ENCODE measurements around the gene TSC22D1. TPM values are rescaled to one million over a fixed set of nuclear protein-coding genes. Genes with fewer than 3 reads are reported as not detected.

Gene TSC22D1
- total RNA-seq, 1 donor from 2014 or later, result 181 TPM

GRCh38 chr13:44498969-44499368, 77.2 kb downstream of the TSC22D1 start:
- Histone ChIP-seq H3K4me1 (no peaks in the 10 kb centered on the region), H3K27ac (no peak overlapping the region), H3K4me2 (no peak overlapping the region), H3K79me2 (ENCODE audit: low read depth) (peaks cover 54% of the 10 kb centered on the region), H3K36me3 (peaks cover 3% of the 10 kb centered on the region), H3K9me3 (ENCODE audit: low read depth) (no peaks in the 10 kb centered on the region), H3K9ac (no peak overlapping the region), H2AFZ (replicated peaks) (no peak overlapping the region), H3K27me3 (no peaks in the 10 kb centered on the region), H3K4me3 (no peak overlapping the region), H4K20me1 (ENCODE audit: low read depth) (peaks cover 1% of the 10 kb centered on the region), H3F3A (ENCODE audit: low read depth) (peaks cover 10% of the 10 kb centered on the region)
- no peaks in the 10 kb centered on the region for H3K4me1 Mint-ChIP-seq
- H3K4me3 Mint-ChIP-seq, result no peak overlapping the region
- DNase-seq (ENCODE audit: low spot score), result no peak
- H3K27me3 Mint-ChIP-seq (ENCODE audit: insufficient read depth, low read depth), result no peaks in the 10 kb centered on the region
- no peak for TF ChIP-seq EZH2 (IDR thresholded peaks at IDR 0.05)
- no peak for TF ChIP-seq EZH2phosphoT487 (IDR thresholded peaks at IDR 0.05)
- no peak for TF ChIP-seq CTCF (IDR thresholded peaks at IDR 0.05)
- H3K9me3 Mint-ChIP-seq, result peaks cover 2% of the 10 kb centered on the region
- peaks cover 20% of the 10 kb centered on the region for H3K36me3 Mint-ChIP-seq
- no peak overlapping the region for H3K27ac Mint-ChIP-seq

- H3F3A ChIP-seq (ENCODE audit: low read depth), result peaks cover 14% of the 10 kb centered on the region
- H2AFZ ChIP-seq (replicated peaks), result no peak overlapping the region
- peaks cover 6% of the 10 kb centered on the region for H4K20me1 ChIP-seq (ENCODE audit: low read depth)
- peaks cover 3% of the 10 kb centered on the region for H3K36me3 ChIP-seq
- H3K4me3 ChIP-seq, result no peak overlapping the region
- no peaks in the 10 kb centered on the region for H3K4me1 Mint-ChIP-seq
- peaks cover 4% of the 10 kb centered on the region for H3K4me1 ChIP-seq
- no peak overlapping the region for H3K27ac ChIP-seq
- H3K79me2 ChIP-seq (ENCODE audit: low read depth), result peaks cover 57% of the 10 kb centered on the region
- no peaks in the 10 kb centered on the region for H3K9me3 ChIP-seq (ENCODE audit: low read depth)
- no peak overlapping the region for H3K27ac Mint-ChIP-seq
- peaks cover 20% of the 10 kb centered on the region for H3K36me3 Mint-ChIP-seq
- no peak overlapping the region for H3K9ac ChIP-seq
- no peak overlapping the region for H3K4me3 Mint-ChIP-seq
- H3K9me3 Mint-ChIP-seq, result peaks cover 2% of the 10 kb centered on the region
- H3K4me2 ChIP-seq, result no peak overlapping the region
- no peaks in the 10 kb centered on the region for H3K27me3 Mint-ChIP-seq (ENCODE audit: insufficient read depth, low read depth)
- TF ChIP-seq EZH2phosphoT487 (IDR thresholded peaks at IDR 0.05) (no peak), EZH2 (IDR thresholded peaks at IDR 0.05) (no peak), CTCF (IDR thresholded peaks at IDR 0.05) (no peak)
- DNase-seq (ENCODE audit: low spot score), result no peak
- no peaks in the 10 kb centered on the region for H3K27me3 ChIP-seq
These were observed 77.6 kb downstream of the TSC22D1 start for GRCh38 chr13:44498502-44498901.

- Histone ChIP-seq H3K27ac (no peak overlapping the region), H3K4me3 (no peak overlapping the region), H3K9me3 (ENCODE audit: low read depth) (no peaks in the 10 kb centered on the region), H3K36me3 (no peaks in the 10 kb centered on the region), H3K79me2 (ENCODE audit: low read depth) (peaks cover 58% of the 10 kb centered on the region), H4K20me1 (ENCODE audit: low read depth) (peaks cover 13% of the 10 kb centered on the region), H3K9ac (no peak overlapping the region), H3F3A (ENCODE audit: low read depth) (peaks cover 18% of the 10 kb centered on the region), H3K27me3 (no peaks in the 10 kb centered on the region), H3K4me1 (peaks cover 11% of the 10 kb centered on the region), H3K4me2 (no peak overlapping the region), H2AFZ (replicated peaks) (no peak overlapping the region)
- no peaks in the 10 kb centered on the region for H3K4me1 Mint-ChIP-seq
- TF ChIP-seq EZH2phosphoT487 (IDR thresholded peaks at IDR 0.05) (no peak), CTCF (IDR thresholded peaks at IDR 0.05) (no peak), EZH2 (IDR thresholded peaks at IDR 0.05) (no peak)
- no peak for DNase-seq (ENCODE audit: low spot score)
- H3K36me3 Mint-ChIP-seq, result peaks cover 17% of the 10 kb centered on the region
- peaks cover 2% of the 10 kb centered on the region for H3K9me3 Mint-ChIP-seq
- no peak overlapping the region for H3K4me3 Mint-ChIP-seq
- H3K27ac Mint-ChIP-seq, result no peak overlapping the region
- H3K27me3 Mint-ChIP-seq (ENCODE audit: insufficient read depth, low read depth), result no peaks in the 10 kb centered on the region
These were observed 78.3 kb downstream of the TSC22D1 start for GRCh38 chr13:44497801-44498200.

Data from neural progenitor cell (in vitro differentiated cells).